K562 (cell line): ENCODE data around the gene NPB. TPM values are rescaled to one million over a fixed set of nuclear protein-coding genes. Genes with fewer than 3 reads are reported as not detected.

Source experiments
- BRCA1 ChIP-seq, 2 experiments: fragments of 450-650 bp in 1 of 2; sonication (generic) in 1 of 2; formaldehyde crosslinking in 1 of 2; IDR thresholded peaks; 2 replicates each; pipeline versions ENCODE4 v1.5.0 to v1.6.1; 2017 to 2020; ENCODE audit warnings: mild to moderate bottlenecking in 1 of 2, missing genetic modification reagents in 1 of 2
- DDX20 ChIP-seq: fragments of 450-650 bp; IDR thresholded peaks from 2 replicates; pipeline ENCODE4 v1.6.1; 2016; ENCODE audit warnings: missing genetic modification characterization, low read depth, mild to moderate bottlenecking, missing compliant biosample characterization, moderate library complexity
- GATAD2B ChIP-seq: fragments of 450-650 bp; IDR thresholded peaks from 2 replicates; pipeline ENCODE4 v1.6.1; 2017; ENCODE audit warnings: mild to moderate bottlenecking, borderline replicate concordance
- KAT7 ChIP-seq: sonication (generic); formaldehyde crosslinking; IDR thresholded peaks from 2 replicates; pipeline ENCODE4 v1.8.0; 2022; ENCODE audit warnings: missing genetic modification reagents, mild to moderate bottlenecking, borderline replicate concordance
- MYNN ChIP-seq, 2 experiments: sonication (generic); formaldehyde crosslinking in 1 of 2; IDR thresholded peaks; 2 replicates each; pipeline versions ENCODE4 v1.5.0 to v1.6.1; 2016 to 2020; ENCODE audit warnings: antibody characterized with exemption in 1 of 2, missing genetic modification reagents in 1 of 2
- TBL1XR1 ChIP-seq, 2 experiments: IDR thresholded peaks; 2 replicates each; pipeline ENCODE4 v1.6.1; 2012; ENCODE audit warnings: improper control_type of control experiment in 2 of 2, low read length in 2 of 2, mild to moderate bottlenecking in 1 of 2
- ZNF445 ChIP-seq: fragments of 250-450 bp; sonication (Bioruptor Pico); IDR thresholded peaks from 2 replicates; pipeline ENCODE4 v1.4.0; 2020; ENCODE audit warnings: low read depth, mild to moderate bottlenecking, moderate library complexity
- ZZZ3 ChIP-seq: fragments of 450-650 bp; IDR thresholded peaks from 2 replicates; pipeline ENCODE4 v1.6.1; 2016; ENCODE audit warnings: antibody characterized with exemption, mild to moderate bottlenecking, moderate library complexity
- polyA plus RNA-seq, 8 experiments: library from polyadenylated mRNA; depleted of rRNA in 4 of 8; stranded (reverse) in 5 of 8; unstranded in 3 of 8; fragments of >200 nt; fragmentation: Nextera tagmentation in 2 of 8; fragmentation: Illumina TruSeq in 1 of 8; extraction: Ambion mirVana in 2 of 8; extraction: Trizol in 1 of 8; gene quantifications; 2 replicates each; pipeline versions ENCODE4 v1.2.1 to v1.2.3, GENCODE V29; 2011 to 2014; ENCODE audit warnings: inconsistent platforms in 1 of 8, missing spikeins in 1 of 8
- total RNA-seq, 7 experiments: library from RNA; depleted of rRNA in 6 of 7; stranded (reverse); fragments of >200 nt in 6 of 7; fragmentation: Illumina TruSeq in 2 of 7; extraction: Trizol in 2 of 7; gene quantifications; 2 replicates each; pipeline versions ENCODE4 v1.2.1 to v1.2.3, GENCODE V29; 2011 to 2021; ENCODE audit warnings: low replicate concordance in 1 of 7
- TF ChIP-seq, protein P1 (sequence below), 2 experiments: IDR thresholded peaks in 1 of 2; conservative IDR thresholded peaks in 1 of 2; 2 replicates each; pipeline ENCODE4 v1.6.1; 2016; ENCODE audit warnings: low read depth in 2 of 2, mild to moderate bottlenecking in 1 of 2, missing compliant biosample characterization in 1 of 2, missing genetic modification characterization in 1 of 2, moderate library complexity in 1 of 2
- TF ChIP-seq, protein P2 (sequence below): fragments of 450-650 bp; IDR thresholded peaks from 2 replicates; pipeline ENCODE4 v1.6.1; 2014; ENCODE audit warnings: low read depth, mild to moderate bottlenecking, moderate library complexity, borderline replicate concordance
- TF ChIP-seq, protein P3 (sequence below), 3 experiments: fragments of 200-800 bp in 1 of 3; sonication (Bioruptor generic) in 1 of 3; sonication (generic) in 1 of 3; formaldehyde crosslinking in 1 of 3; IDR thresholded peaks; 2 replicates each; pipeline versions ENCODE4 v1.6.1 to v1.8.0; 2016 to 2022; ENCODE audit warnings: mild to moderate bottlenecking in 2 of 3, missing compliant biosample characterization in 2 of 3, missing genetic modification characterization in 2 of 3, missing genetic modification reagents in 1 of 3
- TF ChIP-seq, protein P4 (sequence below): fragments of 450-650 bp; formaldehyde crosslinking; IDR thresholded peaks from 2 replicates; pipeline ENCODE4 v1.4.0; 2020; ENCODE audit warnings: mild to moderate bottlenecking, moderate library complexity
- TF ChIP-seq, protein P5 (sequence below), 2 experiments: fragments of 450-650 bp in 1 of 2; sonication (generic) in 1 of 2; formaldehyde crosslinking; conservative IDR thresholded peaks; 2 replicates each; pipeline versions ENCODE4 v1.4.0 to v1.8.1; 2020 to 2022; ENCODE audit warnings: mild to moderate bottlenecking in 1 of 2, missing genetic modification reagents in 1 of 2
- TF ChIP-seq, protein P6 (sequence below): IDR thresholded peaks from 2 replicates; pipeline ENCODE4 v1.6.1; 2016; ENCODE audit warnings: missing genetic modification characterization, missing compliant biosample characterization

Gene NPB
- total and polyA plus RNA-seq, 9 of the 15 experiments (the other 6 are each of a cell fraction or from before 2014, with no cell fraction given): 0.03 to 0.61 (median 0.14) TPM; not detected in 2

DNA sequence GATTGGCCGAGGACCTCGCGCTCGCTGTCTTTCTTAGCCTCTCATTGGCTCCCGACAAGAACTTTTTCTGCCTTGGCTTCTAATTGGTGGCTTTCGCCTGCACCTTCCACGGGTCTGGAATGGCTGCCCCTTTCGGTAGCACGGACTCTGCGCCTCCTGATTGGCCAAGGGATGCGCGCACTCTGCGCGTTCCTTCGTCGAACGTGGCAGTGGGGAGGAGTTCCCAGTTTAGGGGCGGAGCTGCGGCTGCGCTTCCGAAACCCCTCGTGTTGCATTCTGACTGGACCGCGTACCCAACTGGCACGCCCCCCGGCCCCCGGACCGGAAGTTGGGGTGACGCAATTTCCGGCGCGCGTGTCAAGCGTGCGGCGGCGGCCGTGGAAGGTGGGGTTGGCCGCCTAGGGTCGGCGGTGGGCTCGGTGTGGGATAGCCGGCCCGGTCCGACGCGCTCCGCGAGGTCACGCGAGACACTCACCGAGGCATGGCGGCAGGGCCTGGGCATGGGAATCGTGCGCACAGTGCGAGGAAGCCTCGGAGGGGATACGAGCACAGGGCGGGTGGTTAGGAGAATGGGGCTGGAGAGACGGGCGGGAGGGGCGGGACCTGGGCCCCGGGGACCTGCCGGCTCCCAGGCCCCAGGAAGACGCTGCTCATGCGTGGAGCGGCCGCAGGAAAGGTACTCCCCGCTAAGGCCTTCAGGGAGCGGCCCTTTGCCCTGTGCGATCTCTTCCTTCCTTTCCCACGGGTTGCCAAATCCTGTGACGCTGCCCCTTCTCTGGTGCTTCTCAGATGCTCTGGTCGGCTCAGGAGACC lies 41.1 kb upstream of the NPB start (continued):
- TF ChIP-seq ZNF445 (CRISPR knock-in tag) (peak; percentile 91; the same call in 1 of the 2 replicates), BRCA1 (IDR thresholded peaks at IDR 0.05) (no peak), BRCA1 (CRISPR knock-in tag; IDR thresholded peaks at IDR 0.05) (no peak), KAT7 (CRISPR knock-in tag) (peak; percentile 90; the same call in 1 of the 2 replicates), GATAD2B (no peak), ZZZ3 (no peak), TBL1XR1 (IDR thresholded peaks at IDR 0.05; ENCODE audit: low read length in 2 of 2) (peak in 1 of 2 experiments; percentile 20; a peak in 1 of 4 replicates), MYNN (IDR thresholded peaks at IDR 0.05) (no peak), MYNN (CRISPR knock-in tag; IDR thresholded peaks at IDR 0.05) (no peak), DDX20 (no peak)
- TF ChIP-seq, protein P1, sequence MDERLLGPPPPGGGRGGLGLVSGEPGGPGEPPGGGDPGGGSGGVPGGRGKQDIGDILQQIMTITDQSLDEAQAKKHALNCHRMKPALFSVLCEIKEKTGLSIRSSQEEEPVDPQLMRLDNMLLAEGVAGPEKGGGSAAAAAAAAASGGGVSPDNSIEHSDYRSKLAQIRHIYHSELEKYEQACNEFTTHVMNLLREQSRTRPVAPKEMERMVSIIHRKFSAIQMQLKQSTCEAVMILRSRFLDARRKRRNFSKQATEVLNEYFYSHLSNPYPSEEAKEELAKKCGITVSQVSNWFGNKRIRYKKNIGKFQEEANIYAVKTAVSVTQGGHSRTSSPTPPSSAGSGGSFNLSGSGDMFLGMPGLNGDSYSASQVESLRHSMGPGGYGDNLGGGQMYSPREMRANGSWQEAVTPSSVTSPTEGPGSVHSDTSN (CRISPR knock-in tag; IDR thresholded peaks at IDR 0.05; ENCODE audit: low read depth): no peak
- TF ChIP-seq, protein P1 (tag; conservative IDR thresholded peaks at IDR 0.05; ENCODE audit: low read depth): peak; percentile 47
- TF ChIP-seq, protein P2, sequence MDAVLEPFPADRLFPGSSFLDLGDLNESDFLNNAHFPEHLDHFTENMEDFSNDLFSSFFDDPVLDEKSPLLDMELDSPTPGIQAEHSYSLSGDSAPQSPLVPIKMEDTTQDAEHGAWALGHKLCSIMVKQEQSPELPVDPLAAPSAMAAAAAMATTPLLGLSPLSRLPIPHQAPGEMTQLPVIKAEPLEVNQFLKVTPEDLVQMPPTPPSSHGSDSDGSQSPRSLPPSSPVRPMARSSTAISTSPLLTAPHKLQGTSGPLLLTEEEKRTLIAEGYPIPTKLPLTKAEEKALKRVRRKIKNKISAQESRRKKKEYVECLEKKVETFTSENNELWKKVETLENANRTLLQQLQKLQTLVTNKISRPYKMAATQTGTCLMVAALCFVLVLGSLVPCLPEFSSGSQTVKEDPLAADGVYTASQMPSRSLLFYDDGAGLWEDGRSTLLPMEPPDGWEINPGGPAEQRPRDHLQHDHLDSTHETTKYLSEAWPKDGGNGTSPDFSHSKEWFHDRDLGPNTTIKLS: peak; percentile 100
- TF ChIP-seq, protein P3, sequence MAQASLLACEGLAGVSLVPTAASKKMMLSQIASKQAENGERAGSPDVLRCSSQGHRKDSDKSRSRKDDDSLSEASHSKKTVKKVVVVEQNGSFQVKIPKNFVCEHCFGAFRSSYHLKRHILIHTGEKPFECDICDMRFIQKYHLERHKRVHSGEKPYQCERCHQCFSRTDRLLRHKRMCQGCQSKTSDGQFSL (CRISPR knock-in tag; IDR thresholded peaks at IDR 0.05): 0 out of 2 replicates have a peak, but pooled peaks have one; percentile 52
- TF ChIP-seq, protein P3 (tag; IDR thresholded peaks at IDR 0.05): no peak
- TF ChIP-seq, protein P4, sequence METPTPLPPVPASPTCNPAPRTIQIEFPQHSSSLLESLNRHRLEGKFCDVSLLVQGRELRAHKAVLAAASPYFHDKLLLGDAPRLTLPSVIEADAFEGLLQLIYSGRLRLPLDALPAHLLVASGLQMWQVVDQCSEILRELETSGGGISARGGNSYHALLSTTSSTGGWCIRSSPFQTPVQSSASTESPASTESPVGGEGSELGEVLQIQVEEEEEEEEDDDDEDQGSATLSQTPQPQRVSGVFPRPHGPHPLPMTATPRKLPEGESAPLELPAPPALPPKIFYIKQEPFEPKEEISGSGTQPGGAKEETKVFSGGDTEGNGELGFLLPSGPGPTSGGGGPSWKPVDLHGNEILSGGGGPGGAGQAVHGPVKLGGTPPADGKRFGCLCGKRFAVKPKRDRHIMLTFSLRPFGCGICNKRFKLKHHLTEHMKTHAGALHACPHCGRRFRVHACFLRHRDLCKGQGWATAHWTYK (CRISPR knock-in tag): peak; percentile 78
- TF ChIP-seq, protein P5, sequence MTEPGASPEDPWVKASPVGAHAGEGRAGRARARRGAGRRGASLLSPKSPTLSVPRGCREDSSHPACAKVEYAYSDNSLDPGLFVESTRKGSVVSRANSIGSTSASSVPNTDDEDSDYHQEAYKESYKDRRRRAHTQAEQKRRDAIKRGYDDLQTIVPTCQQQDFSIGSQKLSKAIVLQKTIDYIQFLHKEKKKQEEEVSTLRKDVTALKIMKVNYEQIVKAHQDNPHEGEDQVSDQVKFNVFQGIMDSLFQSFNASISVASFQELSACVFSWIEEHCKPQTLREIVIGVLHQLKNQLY (CRISPR knock-in tag; conservative IDR thresholded peaks at IDR 0.05): 0 out of 4 replicates have a peak, but pooled peaks of 1 of the 2 experiments have one; percentile 8
- TF ChIP-seq, protein P6, sequence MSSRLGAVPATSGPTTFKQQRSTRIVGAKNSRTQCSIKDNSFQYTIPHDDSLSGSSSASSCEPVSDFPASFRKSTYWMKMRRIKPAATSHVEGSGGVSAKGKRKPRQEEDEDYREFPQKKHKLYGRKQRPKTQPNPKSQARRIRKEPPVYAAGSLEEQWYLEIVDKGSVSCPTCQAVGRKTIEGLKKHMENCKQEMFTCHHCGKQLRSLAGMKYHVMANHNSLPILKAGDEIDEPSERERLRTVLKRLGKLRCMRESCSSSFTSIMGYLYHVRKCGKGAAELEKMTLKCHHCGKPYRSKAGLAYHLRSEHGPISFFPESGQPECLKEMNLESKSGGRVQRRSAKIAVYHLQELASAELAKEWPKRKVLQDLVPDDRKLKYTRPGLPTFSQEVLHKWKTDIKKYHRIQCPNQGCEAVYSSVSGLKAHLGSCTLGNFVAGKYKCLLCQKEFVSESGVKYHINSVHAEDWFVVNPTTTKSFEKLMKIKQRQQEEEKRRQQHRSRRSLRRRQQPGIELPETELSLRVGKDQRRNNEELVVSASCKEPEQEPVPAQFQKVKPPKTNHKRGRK: no peak
